Coronary artery (tissue), 2 donors: Measurements from ENCODE around the gene GAS2L1.

Experiments used
- DNase-seq: peaks from one replicate; pipeline ENCODE4 v3.0.0-alpha.2; 2017; ENCODE audit warnings: low spot score
- H3K27ac ChIP-seq, 2 donors: fragments of 200-600 bp; sonication (generic); one replicate each; pipeline ENCODE4 v1.5.1; 2016 to 2019
- H3K4me3 ChIP-seq: fragments of 200-600 bp; sonication (generic); 2 replicates; pipeline ENCODE4 v1.5.1; 2016; ENCODE audit warnings: mild to moderate bottlenecking, moderate library complexity
- CTCF ChIP-seq: fragments of 200-600 bp; sonication (generic); IDR thresholded peaks from one replicate; pipeline ENCODE4 v1.5.1; 2019; ENCODE audit warnings: antibody characterized with exemption

Gene GAS2L1

DNA sequence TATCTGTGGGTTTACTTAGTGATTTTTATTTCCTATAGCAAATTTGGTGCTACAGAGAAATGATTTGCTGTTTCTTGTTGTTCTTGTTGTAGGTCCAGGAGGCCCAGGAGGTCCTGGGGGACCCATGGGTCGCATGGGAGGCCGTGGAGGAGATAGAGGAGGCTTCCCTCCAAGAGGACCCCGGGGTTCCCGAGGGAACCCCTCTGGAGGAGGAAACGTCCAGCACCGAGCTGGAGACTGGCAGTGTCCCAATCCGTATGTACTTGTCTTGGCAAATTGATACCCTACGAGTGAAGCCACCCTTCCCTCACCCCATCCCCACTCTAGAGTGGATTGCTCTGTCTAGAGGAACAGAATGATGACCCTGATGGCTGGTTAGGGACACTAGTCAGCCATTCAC lies 7.8 kb upstream of the GAS2L1 start:
- no peak for DNase-seq
- TF ChIP-seq CTCF: no peak
- H3K4me3 ChIP-seq: no peak overlapping the region
- no peak overlapping the region for H3K27ac ChIP-seq

- TF ChIP-seq CTCF: no peak
- no peak for DNase-seq
- Histone ChIP-seq H3K27ac (no peak overlapping the region), H3K4me3 (no peak overlapping the region)
These were observed 7.1 kb upstream of the GAS2L1 start for GRCh38 chr22:29299136-29299900.

GRCh38 chr22:29300467-29300806 lies 6.0 kb upstream of the GAS2L1 start:
- no peak for TF ChIP-seq CTCF
- DNase-seq: no peak
- no peak overlapping the region for H3K4me3 ChIP-seq
- no peak overlapping the region for H3K27ac ChIP-seq

GRCh38 chr22:29300807-29301601 lies 5.4 kb upstream of the GAS2L1 start:
- TF ChIP-seq CTCF: no peak
- Histone ChIP-seq H3K4me3 (no peak overlapping the region), H3K27ac (no peak overlapping the region)
- DNase-seq: no peak

DNA sequence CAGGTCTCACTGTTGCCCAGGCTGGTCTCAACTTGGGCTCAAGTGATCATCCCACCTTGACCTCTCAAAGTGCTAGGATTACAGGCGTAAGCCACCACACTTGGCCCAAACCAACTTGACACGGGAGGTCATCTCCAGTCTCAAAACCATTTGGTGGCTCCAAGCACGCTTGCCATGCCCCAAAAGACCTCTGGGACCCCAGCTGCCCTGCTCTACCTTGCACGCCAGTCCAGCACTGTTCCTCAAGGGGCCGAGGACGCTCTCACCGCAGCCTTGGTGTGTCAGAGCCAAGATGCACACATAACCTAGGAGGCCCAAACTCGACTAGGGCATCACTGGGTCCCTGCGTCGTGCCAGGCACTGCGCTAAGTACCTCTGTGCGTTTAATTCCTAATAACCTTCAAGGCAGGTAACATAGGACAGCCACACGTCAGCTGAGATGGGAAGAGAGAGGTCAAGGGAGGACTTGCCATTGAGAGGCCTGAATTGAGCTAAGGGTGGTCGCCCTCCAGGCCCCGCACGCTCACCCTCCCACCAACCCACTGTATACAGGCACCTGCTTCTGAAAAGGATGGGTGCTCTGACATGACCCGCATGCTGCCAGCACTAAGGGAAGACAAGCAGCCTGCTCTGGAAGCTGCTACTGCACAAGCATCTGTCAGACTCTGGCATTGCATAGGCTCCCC lies 4.6 kb upstream of the GAS2L1 start:
- no peak for TF ChIP-seq CTCF
- H3K4me3 ChIP-seq: no peak overlapping the region
- peak overlapping the region in 1 of 2 donors; percentile 19 for H3K27ac ChIP-seq
- no peak for DNase-seq

DNA sequence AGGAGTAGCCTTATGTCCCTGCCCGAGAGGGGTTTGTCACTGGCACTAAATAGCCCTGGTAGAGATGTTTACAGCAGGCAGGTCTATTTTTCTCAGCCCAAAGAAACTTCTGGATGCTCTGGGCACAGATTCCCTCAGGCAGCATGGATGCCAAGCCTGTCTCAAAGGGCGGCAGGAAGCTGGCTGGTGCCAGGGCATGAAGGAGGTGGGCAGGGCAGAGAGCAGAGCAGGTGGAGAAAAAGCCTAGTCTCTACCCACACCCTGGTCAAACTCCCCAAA lies 4.1 kb upstream of the GAS2L1 start:
- Histone ChIP-seq H3K4me3 (no peak overlapping the region), H3K27ac (peak overlapping the region in 1 of 2 donors; percentile 19)
- no peak for DNase-seq
- no peak for TF ChIP-seq CTCF
